Measurements from ENCODE around the gene TAC4. TPM values are rescaled to one million over a fixed set of nuclear protein-coding genes. Genes with fewer than 3 reads are reported as not detected.
A peak's percentile ranks its signal among the peaks of the same experiment; 100 is the strongest.

Gene TAC4
- polyA plus RNA-seq, 2 of the 4 experiments (the other 2 are of a cell fraction) = not detected

- ATAC-seq (no peak), DNase-seq (ENCODE audit: low read depth in 1 of 2, low spot score in 1 of 2) (no peak), FAIRE-seq (no peak)
- TF ChIP-seq CHD2 (IDR thresholded peaks at IDR 0.05; ENCODE audit: low read length, partially characterized antibody) (no peak), RCOR1 (IDR thresholded peaks at IDR 0.05; ENCODE audit: low read depth, low read length) (no peak), CBX2 (IDR thresholded peaks at IDR 0.05; ENCODE audit: borderline replicate concordance, low read depth) (no peak), ATOH8 (CRISPR knock-in tag; IDR thresholded peaks at IDR 0.05; ENCODE audit: low read depth) (no peak), CEBPB (IDR thresholded peaks at IDR 0.05) (no peak), PHF8 (IDR thresholded peaks at IDR 0.05; ENCODE audit: borderline replicate concordance, low read depth) (no peak), HDAC2 (IDR thresholded peaks at IDR 0.05) (no peak), E2F6 (IDR thresholded peaks at IDR 0.05; ENCODE audit: borderline replicate concordance, low read depth) (no peak), KDM1A (IDR thresholded peaks at IDR 0.05; ENCODE audit: low read depth) (no peak), USF2 (IDR thresholded peaks at IDR 0.05) (no peak), ZC3H11A (IDR thresholded peaks at IDR 0.05) (no peak), FOSB (CRISPR knock-in tag; IDR thresholded peaks at IDR 0.05) (no peak), KDM5A (IDR thresholded peaks at IDR 0.05) (no peak), JUNB (IDR thresholded peaks at IDR 0.05) (no peak), TFCP2L1 (CRISPR knock-in tag; IDR thresholded peaks at IDR 0.05) (no peak)
- Histone ChIP-seq H3K4me2 (no peak overlapping the region), H3K27ac (no peak overlapping the region), H3K4me1 (peaks cover under 1% of the 10 kb centered on the region; the same call in 1 of the 3 replicates), H3K9me3 (no peaks in the 10 kb centered on the region), H3K4me3 (no peak overlapping the region)
- ChIA-PET POLR2A (no interaction called here), CTCF (interaction anchor here (0.9 to 9.7 kb wide), 8 partner anchors 10 to 111 kb away, joined by 3 to 167 read pairs (median 6); partner anchors contain the start of gene DLX3)
- WGBS (ENCODE audit: missing lambda C conversion rate) = 65% methylated on average over 5 of the region's 5 CpGs
Measured at GRCh38 chr17:49886036-49886435, 38.2 kb upstream of the TAC4 start.

GRCh38 chr17:49882434-49882833 lies 34.6 kb upstream of the TAC4 start:
- no peak for TF ChIP-seq ZSCAN20 (CRISPR knock-in tag; IDR thresholded peaks at IDR 0.05)
- TF ChIP-seq KDM5A (IDR thresholded peaks at IDR 0.05) = no peak
- TF ChIP-seq RAD21 (conservative IDR thresholded peaks at IDR 0.05 in 1 of 2, IDR thresholded peaks at IDR 0.05 in 1 of 2) = no peak
- ChIA-PET CTCF (interaction anchor here (0.6 to 9.7 kb wide), 11 partner anchors 13 to 326 kb away, joined by 3 to 167 read pairs (median 5); partner anchors contain the start of genes DLX3, PPP1R9B and SLC35B1), POLR2A (no interaction called here)
- ATAC-seq (no peak), FAIRE-seq (no peak), DNase-seq (ENCODE audit: low read depth in 1 of 2, low spot score in 1 of 2) (no peak)
- no peaks in the 10 kb centered on the region for H3K9me3 ChIP-seq
- 52% methylated on average over 6 of the region's 7 CpGs for WGBS (ENCODE audit: missing lambda C conversion rate)
- H3K4me1 ChIP-seq = peaks cover 5% of the 10 kb centered on the region; the same call in 1 of the 3 replicates
- no peak overlapping the region for H3K4me2 ChIP-seq
- no peak overlapping the region for H3K4me3 ChIP-seq
- no peak overlapping the region for H3K27ac ChIP-seq

GRCh38 chr17:49881054-49881402 lies 33.2 kb upstream of the TAC4 start:
- 49% methylated on average over 5 of the region's 5 CpGs for WGBS (ENCODE audit: missing lambda C conversion rate)
- H3K4me1 ChIP-seq = peaks cover 5% of the 10 kb centered on the region; the same call in 1 of the 3 replicates
- no peaks in the 10 kb centered on the region for H3K9me3 ChIP-seq
- peak overlapping the region; percentile 92 for H3K4me2 ChIP-seq
- no peak for FAIRE-seq
- CTCF ChIA-PET = interaction anchor here (0.8 to 34.2 kb wide), 32 partner anchors 8 to 232 kb away, joined by 3 to 1602 read pairs (median 7); partner anchors contain the start of genes DLX3 and DLX4
- H3K27ac ChIP-seq = no peak overlapping the region
- ATAC-seq = peak; percentile 1 to 12; a peak in 3 of 6 replicates
- DNase-seq (ENCODE audit: low read depth in 1 of 2, low spot score in 1 of 2) = no peak
- POLR2A ChIA-PET = interaction anchor here (0.8 kb wide), 1 partner anchor 116 kb away, joined by 3 read pairs; no protein-coding TSS in a partner anchor
- H3K4me3 ChIP-seq = no peak overlapping the region
- TF ChIP-seq ELK1 (IDR thresholded peaks at IDR 0.05; ENCODE audit: low read depth, low read length) (no peak), JUN (IDR thresholded peaks at IDR 0.05) (no peak), ATOH8 (CRISPR knock-in tag; IDR thresholded peaks at IDR 0.05; ENCODE audit: low read depth) (no peak), ESRRA (IDR thresholded peaks at IDR 0.05; ENCODE audit: borderline replicate concordance, low read length) (no peak), TFCP2L1 (CRISPR knock-in tag; IDR thresholded peaks at IDR 0.05) (no peak), BHLHE40 (IDR thresholded peaks at IDR 0.05; ENCODE audit: low read depth, low read length) (no peak), RAD21 (conservative IDR thresholded peaks at IDR 0.05 in 1 of 2, IDR thresholded peaks at IDR 0.05 in 1 of 2) (no peak), RARB (CRISPR knock-in tag; IDR thresholded peaks at IDR 0.05) (no peak), NR3C1 (IDR thresholded peaks at IDR 0.05) (no peak), E2F6 (IDR thresholded peaks at IDR 0.05; ENCODE audit: borderline replicate concordance, low read depth) (no peak), ZNF302 (CRISPR knock-in tag; IDR thresholded peaks at IDR 0.05) (no peak), FOSL2 (IDR thresholded peaks at IDR 0.05) (no peak), FOSL2 (CRISPR knock-in tag; IDR thresholded peaks at IDR 0.05) (no peak), MAFK (IDR thresholded peaks at IDR 0.05; ENCODE audit: partially characterized antibody) (no peak), ZSCAN20 (CRISPR knock-in tag; IDR thresholded peaks at IDR 0.05) (no peak), FOXS1 (CRISPR knock-in tag; IDR thresholded peaks at IDR 0.05) (no peak), POLR2AphosphoS2 (conservative IDR thresholded peaks at IDR 0.05; ENCODE audit: low read length) (no peak), EHMT2 (IDR thresholded peaks at IDR 0.05; ENCODE audit: low read depth) (no peak), NPAS2 (CRISPR knock-in tag; IDR thresholded peaks at IDR 0.05; ENCODE audit: borderline replicate concordance) (no peak)
